HG03280 (cell line): Measurements from ENCODE around the gene UGT1A4.

Source experiments
- ATAC-seq: cut with Tn5 transposase; IDR thresholded peaks from one replicate; pipeline ENCODE4 v1.9.1; 2021; ENCODE audit warnings: mild to moderate bottlenecking, moderate library complexity; ENCODE audit not compliant: unreplicated experiment

The UGT1A4 gene

DNA sequence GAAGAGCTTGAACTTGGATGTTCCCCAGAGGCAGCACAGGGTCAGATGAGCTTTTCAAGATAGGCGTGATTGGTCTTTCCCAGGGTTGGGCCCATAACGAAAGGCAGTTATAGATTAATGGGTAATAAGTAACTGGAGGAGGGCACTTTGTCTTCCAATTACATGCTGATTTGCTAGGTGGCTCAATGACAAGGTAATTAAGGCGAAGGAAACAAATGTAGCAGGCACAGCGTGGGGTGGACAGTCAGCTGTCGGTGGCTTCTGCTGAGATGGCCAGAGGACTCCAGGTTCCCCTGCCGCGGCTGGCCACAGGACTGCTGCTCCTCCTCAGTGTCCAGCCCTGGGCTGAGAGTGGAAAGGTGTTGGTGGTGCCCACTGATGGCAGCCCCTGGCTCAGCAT, at the start of gene UGT1A4:
Gene UGT1A4, plus strand, starts transcription at position 185 of the 400 bp plus-strand sequence. Its CDS starts 85 bp downstream, at position 270.
- no peak for ATAC-seq

DNA sequence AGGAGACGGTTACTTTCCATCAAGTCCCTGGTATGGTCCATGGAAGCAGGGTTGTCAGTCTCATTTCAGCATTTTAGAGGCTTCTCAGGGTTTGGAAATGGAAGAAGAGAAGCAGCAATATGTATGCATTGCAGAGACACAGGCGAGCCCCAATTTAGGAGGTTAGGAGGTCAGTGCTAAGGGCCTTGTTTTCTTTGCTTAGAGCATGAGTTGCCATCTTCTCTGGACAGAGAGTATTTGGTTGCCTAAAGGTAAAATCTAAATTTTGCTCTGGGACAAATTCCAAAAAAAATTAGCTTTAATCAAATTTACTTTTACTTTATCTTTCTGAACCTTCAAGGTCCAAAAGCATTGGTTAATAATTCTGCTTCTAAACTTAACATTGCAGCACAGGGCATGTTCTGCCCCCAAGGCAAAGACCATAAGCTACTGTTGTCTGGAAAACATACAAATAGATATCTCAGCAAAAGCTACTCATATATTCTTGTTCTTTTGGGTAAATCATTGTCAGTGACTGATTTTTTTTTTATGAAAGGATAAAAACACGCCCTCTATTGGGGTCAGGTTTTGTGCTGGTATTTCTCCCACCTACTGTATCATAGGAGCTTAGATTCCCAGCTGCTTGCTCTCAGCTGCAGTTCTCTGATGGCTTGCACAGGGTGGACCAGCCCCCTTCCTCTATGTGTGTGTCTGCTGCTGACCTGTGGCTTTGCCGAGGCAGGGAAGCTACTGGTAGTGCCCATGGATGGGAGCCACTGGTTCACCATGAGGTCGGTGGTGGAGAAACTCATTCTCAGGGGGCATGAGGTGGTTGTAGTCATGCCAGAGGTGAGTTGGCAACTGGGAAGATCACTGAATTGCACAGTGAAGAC, 47.0 kb upstream of the UGT1A4 start, which contains the start of gene UGT1A9:
Gene UGT1A9, plus strand, starts transcription at position 609 of the 872 bp plus-strand sequence. Its CDS starts 37 bp downstream, at position 646.
- no peak for ATAC-seq

DNA sequence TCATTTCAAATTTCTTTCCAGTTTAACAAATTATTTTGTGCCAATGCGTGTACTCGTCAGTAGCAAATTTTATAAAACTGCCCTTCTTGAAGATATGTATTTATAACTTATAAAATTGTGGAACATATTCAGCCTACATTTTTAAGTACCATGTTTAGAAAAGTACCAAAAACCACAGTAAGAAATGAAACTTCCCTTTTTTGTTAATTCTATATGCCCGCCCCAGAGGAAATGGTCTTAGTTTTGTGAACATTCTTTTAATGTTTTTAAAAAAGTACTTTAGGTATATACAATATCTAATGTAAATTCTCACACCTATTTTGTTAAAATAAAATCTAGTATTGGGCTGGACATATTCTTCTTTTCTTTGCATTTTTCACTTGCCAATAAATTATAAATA, 45.6 kb upstream of the UGT1A4 start:
- no peak for ATAC-seq

DNA sequence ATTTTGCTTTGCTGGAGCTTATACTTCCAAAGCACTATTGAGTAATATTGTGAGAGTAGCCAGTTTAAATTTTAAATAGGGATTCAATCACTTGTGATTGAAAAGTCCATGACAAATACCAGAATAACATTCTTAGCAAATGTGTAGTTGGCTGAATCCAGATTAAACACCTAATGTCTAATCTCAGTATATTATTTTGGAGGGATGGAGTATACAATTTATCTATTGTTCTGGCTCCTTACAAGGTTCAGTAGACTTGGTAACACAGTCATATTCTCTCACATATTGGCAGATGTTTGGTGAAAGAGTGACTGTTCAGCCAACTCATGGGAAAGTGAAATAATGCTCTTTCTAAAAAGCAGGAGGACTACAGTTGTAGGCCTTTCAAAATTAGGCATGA, 44.6 kb upstream of the UGT1A4 start:
- no peak for ATAC-seq

DNA sequence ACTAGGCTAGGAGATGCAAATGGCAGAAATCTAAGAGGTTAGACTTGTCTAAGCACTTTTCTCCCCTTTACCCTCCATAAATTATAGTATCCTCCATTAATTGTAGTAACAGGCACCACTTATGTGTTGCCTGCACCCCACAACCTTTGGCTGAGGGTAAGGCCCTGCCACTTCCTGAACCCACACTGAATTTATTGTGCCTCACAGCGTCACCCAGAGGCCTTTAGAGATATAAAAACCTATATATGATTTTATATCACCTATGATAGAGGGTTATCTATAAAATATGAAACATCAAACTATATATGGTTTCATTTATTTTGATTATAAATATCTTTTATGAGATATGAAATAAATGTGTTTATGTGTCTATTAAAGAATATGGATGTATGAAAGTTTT, 44.2 kb upstream of the UGT1A4 start:
- no peak for ATAC-seq

DNA sequence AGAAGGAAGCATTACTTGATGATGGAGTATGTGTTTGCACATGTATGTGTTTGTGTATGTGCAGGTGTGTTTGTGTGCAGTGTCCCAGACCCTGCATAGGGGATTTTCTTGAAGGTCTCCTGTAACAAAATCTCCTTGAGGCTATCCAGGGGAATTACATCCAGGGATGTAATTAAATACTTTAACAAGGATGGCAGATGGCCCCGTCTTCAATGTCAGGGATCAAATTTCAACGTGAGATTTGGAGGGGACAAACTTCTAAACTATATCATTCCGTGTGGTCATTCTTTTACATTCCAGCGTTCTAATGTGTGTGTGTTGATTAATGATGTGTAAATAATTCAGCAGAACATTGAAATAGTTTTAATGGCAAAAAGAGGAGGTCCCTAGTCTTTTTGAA, 43.5 kb upstream of the UGT1A4 start:
- ATAC-seq, result no peak

DNA sequence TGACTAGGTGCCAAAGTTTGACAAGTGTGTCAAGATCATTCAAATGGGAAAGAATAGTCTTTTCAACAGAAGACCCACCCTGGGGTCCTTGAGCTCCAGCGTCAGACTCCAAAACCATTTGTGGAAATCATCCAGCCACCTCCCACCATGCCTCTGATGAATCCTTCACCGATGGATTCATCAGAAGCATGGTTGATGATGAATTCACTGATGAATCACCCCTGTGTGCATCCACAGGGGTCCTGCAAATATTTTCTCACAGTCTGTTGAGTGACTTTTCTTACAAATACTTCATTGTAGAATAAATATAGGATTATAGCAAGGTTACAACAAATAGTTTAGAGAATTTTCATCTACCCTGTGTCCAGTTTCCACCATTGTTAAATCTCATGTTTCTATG, 42.5 kb upstream of the UGT1A4 start:
- ATAC-seq, result no peak

DNA sequence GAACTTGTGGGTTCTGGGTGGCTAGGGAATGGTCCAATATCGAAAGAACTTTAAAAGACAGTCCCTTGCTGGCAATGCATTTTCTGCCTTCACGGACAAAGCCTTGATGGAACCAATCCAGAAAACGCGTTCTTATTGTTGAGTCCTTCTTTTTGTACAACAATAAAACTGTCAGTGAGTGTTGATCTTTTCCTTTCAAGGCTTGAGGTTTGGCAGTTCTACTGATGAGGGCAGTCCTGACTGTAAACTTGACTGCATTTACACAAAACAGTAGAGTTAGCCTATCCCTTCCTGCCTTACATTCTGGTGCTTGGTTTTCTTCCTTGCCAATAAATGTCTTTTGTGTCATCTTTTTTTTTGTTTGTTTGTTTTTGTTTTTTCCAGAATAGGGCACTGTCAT, 39.3 kb upstream of the UGT1A4 start:
- ATAC-seq, result no peak

DNA sequence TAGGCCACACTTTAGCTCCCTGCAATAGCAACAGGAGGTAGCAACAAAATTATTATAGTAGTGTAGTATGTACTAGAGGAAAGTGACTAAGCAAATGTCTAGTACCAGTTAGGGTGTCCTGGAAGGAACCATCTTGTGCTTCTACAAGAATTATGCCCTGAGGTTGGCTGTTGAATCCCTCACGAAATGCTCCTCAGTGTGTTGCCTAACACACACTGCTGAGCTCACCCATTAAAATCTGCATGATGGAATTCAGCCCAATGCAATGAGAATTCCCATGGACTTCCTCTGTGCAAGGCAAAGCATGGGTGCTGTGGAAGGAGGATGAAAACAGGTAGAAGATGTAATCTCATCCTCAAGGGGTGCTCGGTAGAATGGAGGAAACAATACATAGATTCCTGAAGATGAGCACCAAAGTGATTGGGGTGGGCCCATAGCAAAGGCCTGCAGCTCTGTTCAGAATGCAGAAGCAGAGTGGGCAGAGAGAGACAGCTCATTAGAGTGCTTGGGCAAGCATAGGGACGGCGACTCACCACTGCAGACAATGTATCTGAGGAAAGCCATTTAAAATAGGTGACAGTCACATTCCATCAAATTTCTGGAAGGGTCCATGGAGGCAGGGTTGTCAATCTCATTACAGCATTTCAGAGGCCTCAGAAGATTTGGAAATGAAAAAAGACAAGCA, 38.0 kb upstream of the UGT1A4 start:
- no peak for ATAC-seq

DNA sequence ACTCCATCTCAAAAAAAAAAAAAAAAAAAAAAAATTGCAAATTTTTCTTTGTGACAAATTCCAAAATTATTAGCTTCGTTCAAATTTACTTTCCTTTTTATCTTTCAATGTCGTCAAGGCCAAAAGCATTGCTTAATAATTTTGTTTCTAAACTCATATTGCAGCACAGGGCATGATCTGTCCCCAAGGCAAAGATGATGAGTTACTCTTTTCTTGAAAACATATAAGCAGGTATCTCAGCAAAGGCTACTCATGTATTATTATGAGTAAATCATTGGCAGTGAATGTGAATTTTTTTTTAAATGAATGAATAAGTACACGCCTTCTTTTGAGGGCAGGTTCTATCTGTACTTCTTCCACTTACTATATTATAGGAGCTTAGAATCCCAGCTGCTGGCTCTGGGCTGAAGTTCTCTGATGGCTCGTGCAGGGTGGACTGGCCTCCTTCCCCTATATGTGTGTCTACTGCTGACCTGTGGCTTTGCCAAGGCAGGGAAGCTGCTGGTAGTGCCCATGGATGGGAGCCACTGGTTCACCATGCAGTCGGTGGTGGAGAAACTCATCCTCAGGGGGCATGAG, 36.9 kb upstream of the UGT1A4 start, which contains the start of gene UGT1A7:
Gene UGT1A7, plus strand, starts transcription at position 381 of the 579 bp plus-strand sequence. Its CDS starts 37 bp downstream, at position 418.
- no peak for ATAC-seq

DNA sequence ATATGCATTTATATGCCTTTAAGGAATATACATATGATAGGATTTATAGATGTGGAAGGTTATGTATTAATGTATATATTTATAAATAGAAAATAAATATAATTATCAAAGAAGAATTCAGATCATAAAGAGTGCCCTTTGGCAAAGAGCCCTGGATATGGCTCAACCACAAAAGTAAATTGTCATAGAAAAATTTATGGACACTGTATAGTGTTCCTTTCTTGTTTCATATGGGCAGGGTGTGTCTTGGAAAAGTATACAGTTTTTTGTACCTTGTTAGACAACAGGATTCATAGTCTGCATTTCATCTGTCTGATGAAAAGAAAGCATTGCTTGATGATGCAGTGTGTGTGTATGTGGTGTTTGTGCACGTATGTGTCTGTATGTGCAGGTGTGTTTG, 33.9 kb upstream of the UGT1A4 start:
- no peak for ATAC-seq

DNA sequence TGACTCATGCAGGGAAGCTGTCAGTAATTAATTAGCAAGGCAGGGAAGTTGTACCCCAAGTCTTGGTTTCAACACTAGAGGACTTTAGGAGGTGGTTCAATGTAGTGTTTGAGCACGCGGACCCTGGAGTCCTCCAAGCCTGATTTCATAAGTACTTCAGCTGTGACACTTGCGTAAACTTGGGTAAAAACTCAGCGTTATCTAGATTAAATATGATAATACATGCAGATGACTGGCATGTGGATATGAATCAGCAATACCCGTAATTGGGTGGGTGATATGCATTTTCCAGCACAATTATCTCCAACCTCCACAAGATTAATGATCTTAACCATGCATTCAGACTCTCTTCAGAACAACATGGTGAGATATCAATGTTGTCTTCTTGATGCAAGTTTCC, 31.6 kb upstream of the UGT1A4 start:
- ATAC-seq, result no peak

DNA sequence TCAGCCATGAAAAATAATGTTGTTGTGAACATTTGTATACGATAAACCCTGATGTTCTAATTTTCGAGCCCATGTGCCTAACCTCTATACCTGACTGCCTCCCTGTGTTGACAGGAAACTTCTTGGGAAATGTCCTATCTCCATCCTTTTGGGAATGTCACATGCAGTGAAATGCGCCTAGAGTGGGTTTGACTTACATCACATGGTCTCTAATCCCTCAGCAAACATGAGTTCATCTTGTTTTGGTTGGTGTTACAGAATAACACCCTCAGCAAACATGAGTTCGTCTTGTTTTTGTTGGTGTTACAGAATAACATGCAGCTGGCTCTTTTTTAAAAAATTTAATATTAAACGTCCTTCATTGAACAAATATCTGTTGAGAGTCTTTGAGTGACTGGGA, 30.2 kb upstream of the UGT1A4 start:
- ATAC-seq, result no peak

DNA sequence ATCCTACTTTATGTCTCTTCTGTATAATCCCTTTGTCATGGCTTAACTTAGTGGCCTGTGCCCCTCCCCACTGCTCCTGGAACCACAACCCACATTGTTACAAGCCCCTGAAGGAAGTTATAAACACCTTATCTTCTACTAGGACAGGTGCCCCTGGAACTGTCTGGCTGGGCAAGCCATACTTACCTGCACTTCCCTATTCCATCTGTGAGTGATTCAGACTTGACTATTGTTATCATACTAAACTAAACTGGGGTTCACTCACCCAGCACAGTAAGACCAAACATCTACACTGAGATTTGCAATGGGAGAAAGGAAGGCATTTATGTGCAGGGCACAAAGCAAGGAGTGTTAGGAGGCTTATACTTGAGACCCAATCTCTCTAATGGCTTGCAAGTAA, 29.5 kb upstream of the UGT1A4 start:
- ATAC-seq, result no peak

DNA sequence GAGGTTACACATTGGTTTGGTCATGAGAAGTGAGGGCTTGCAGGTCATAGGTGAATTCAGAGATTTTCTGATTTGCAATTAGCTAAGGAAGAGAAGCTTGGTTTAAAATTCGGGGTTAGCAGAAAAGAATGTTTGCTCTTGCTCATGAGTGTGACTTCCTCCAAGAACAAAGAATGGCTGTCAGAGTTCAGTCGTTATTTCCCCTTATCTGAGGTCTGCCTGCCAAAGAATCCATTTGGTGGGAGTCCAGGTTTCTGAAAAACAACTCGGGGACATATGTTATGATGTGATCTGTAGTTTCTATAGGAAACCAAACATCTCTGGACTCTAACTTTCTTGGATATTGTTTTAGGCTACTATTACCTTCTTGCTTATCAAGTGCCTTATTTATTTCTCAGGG, 29.0 kb upstream of the UGT1A4 start:
- ATAC-seq, result no peak

DNA sequence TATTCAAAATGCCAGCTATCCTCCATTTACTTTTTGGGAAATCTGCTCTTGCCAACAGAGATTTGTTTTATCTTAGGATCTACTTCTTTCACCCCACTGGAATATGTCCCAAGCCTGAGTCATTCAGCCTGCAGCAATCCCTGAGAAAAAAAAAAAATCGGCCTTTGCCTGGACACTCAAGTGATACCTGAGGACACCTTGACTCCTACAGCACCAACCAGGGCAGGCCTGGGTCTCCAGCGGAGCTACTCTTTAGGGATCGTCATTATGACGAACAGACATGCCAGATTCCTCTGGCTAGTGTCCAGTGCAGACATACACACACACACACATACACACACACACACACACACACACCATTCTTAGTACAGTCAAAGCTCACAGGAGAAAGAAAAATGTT, 28.1 kb upstream of the UGT1A4 start:
- ATAC-seq, result no peak

DNA sequence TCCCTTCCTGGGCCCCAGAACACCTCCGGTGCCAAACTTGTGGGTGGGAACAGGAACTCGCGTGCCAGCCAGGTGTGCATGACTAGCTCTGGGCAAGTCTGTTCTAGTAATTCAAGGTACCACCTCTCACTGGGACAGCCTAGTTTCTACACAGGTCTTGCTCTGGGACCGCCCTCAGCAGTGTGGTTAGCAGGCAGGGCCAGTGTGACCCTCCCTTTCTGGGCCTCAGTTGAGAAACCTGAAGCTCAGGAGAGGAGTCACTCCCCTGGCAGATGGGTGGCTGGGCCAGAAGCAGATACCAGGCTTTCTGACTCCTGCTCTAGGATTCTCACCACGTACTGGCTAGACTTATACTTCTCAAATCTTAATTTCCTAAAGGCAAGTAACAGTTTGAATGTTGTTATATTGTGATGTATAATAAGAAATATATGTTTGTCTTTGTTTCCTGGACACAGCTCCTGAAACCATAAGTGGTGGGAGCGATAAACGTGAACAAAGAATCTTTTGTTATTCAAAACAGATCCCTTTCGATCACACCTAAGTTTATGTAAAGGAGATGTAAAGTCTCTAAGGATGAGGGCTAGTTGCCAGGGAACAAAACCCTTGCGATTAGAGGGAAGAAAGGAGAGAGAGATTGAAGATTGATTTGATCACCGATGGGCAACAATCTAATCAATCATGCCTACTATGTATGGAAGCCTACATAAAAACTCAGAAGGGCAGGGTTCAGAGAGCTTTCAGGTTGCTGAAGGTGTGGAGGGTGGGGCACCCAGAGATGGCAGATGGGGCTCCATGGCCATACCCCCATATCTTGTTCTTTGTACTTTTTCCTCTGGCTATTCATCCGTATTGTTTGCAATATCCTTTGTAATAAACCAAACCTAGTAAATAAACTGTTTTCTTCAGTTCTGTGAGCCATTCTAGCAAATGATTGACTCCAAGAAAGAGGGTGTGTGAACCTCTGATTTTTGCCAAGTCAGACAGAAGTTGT, 26.8 kb upstream of the UGT1A4 start:
- no peak for ATAC-seq

DNA sequence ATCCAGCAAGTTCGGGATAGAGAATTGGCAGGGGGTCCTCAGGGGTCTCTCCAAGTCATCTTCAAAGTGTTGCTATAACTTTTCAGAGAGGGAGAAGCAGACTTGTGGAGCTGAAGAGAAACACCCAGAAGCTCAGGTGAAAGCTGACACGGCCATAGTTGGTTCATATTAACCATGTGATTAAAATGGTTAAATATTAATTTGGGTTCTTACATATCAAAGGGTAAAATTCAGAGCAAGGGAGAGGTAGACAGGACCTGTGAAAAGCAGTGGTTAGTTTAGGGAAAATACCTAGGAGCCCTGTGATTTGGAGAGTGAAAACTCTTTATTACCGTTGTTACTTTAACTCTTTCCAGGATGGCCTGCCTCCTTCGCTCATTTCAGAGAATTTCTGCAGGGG, 25.9 kb upstream of the UGT1A4 start, which contains the start of gene UGT1A6:
Gene UGT1A6, plus strand, starts transcription at position 243 of the 400 bp plus-strand sequence. Its CDS starts 115 bp downstream, at position 358.
- ATAC-seq, result no peak

DNA sequence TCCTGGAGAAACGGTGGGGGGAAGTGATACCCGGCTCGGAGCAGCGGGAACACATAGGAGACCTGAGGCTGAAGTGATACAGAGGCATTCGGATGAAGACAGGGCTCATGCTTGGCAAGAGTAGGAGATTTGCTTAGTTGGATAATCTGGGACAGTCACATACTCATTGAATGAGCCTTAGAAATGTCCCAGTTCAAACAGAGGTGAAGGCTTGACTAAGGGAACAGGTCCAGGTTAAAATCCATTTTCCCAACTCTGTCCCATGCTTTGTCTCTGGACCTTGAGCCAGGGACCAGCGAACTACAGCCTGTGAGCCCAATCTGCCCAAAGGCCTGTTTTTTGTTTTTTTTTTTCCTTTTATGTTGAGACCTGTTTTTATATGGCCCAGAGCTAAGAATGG, 24.6 kb upstream of the UGT1A4 start:
- no peak for ATAC-seq

DNA sequence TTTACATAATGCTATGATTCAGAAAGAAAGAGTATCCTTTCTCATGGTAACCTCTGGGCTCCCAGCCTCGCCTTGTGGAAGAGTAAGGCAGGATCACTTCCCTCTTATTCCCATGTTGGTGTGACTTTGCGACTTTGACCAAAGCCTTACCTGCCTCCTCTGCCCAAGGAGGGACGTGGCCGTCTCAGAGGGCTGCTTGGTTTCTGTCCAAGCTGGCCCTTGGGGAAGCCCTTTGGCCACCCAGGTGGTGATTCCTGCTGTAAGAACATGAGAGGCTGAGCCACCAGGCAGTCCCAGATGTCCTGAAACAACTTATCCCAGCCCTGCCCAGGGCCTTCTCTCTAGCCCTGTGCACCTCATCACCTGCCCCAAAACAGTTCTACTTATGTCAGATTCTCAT, 19.8 kb upstream of the UGT1A4 start:
- ATAC-seq, result no peak
